GM12873 (cell line): Measurements from ENCODE around the gene BTBD9.

Experiments used
- CTCF ChIP-seq: IDR thresholded peaks from 2 replicates; pipeline ENCODE4 v1.5.1; 2012; ENCODE audit warnings: low read depth, mild to moderate bottlenecking, moderate library complexity, low read length, control low read depth; ENCODE audit not compliant: insufficient read depth; ENCODE audit errors: missing control alignments

The BTBD9 gene

GRCh38 chr6:38604700-38605099 lies 35.0 kb downstream of the BTBD9 start:
- no peak for TF ChIP-seq CTCF

DNA sequence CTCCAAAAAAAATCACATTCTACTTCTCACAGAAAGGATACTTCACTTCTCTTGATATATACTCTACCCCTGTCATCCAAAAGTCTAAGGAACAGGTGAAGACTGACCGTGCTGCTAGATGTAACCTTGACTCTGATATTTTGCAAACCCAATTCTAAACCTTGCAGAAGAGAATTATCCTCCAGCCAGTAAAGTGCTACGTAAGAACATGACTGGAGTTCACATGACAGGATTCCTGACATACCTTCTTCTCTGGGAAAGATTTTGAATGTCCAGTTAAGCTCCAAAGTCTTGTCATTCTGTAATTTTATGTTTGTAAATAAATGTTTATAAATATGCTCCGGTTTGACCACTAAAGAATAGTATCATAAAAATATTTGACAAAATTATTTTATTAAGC lies 35.8 kb downstream of the BTBD9 start:
- no peak for TF ChIP-seq CTCF

DNA sequence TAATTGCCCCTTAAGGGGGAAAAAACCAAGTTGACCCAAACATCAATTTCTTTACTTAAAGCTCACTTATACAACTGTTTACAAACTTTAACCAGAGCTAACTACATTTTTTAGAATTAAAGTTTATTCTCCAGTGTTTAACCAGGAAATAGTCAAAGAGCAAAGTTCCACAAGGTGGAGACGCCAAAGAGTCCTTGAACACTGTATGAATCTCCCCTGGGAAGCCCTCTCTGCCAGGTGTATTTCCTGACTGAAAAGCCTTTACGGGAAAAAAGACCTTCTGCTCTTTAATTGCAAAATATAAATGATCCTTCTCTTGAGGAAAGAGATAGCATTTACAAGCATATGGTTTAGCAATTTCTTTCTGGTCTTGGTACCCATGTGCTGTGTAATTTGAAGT lies 36.2 kb downstream of the BTBD9 start:
- no peak for TF ChIP-seq CTCF

DNA sequence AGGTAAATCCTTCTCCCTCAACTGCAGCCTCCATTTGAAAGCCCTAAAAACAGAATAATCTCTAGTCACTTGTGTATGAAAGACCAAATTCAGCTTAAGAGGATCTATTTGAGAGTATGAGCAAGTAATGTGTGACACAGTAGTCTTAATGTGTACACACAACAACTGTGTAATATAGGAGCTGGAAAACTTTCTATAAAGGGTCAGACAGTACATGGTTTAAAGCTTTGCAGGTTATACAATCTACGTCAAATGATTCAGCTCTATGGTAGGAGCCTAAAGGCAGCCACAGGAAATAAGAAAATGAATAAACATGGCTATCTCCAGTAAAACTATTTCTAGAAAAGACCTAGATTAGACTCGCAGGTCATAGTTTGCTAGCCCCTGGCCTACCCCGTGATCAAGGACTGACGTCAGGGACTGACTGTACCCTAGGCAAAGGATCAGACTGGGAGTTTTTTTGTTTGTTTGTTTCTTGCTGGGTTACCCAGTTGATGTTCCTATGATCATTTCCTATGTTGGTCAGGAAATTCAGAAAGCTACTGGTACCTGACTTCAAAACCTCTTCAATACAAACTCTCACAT lies 39.7 kb downstream of the BTBD9 start:
- no peak for TF ChIP-seq CTCF

DNA sequence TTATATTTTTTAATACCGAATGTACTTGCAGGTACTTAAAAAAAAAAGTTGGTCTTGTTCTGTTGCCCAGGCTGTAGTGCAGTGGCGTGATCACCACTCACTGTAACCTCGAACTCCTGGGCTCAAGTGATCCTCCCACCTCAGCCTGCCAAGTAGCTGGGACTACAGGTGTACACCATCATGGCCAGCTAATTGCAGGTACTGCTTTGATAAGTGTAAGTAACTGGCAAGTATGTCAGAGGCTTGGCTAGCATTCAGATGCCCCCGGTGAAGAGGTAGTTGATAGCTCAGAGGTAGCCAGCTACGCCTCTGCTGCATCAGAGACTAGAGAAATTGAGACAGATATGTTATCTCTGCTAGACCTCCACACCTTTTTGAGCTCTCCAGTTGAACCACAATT lies 40.5 kb downstream of the BTBD9 start:
- no peak for TF ChIP-seq CTCF

- TF ChIP-seq CTCF, result no peak
Measured at GRCh38 chr6:38593998-38594665, 45.6 kb downstream of the BTBD9 start.

- TF ChIP-seq CTCF, result no peak
Measured at GRCh38 chr6:38593409-38593808, 46.3 kb downstream of the BTBD9 start.
